HepG2 (cell line): Measurements from ENCODE around the gene BEND3. TPM values are rescaled to one million over a fixed set of nuclear protein-coding genes. Genes with fewer than 3 reads are reported as not detected.

ENCODE experiments used
- AHR ChIP-seq: IDR thresholded peaks from 2 replicates; pipeline ENCODE4 v1.6.1; 2018; ENCODE audit warnings: missing genetic modification reagents, missing compliant biosample characterization
- HDAC1 ChIP-seq: sonication (generic); formaldehyde crosslinking; IDR thresholded peaks from 2 replicates; pipeline ENCODE4 v1.5.1; 2020; ENCODE audit warnings: mild to moderate bottlenecking, missing genetic modification reagents
- KLF13 ChIP-seq: sonication (generic); formaldehyde crosslinking; IDR thresholded peaks from 2 replicates; pipeline ENCODE4 v1.4.0; 2020; ENCODE audit warnings: mild to moderate bottlenecking, missing genetic modification reagents
- SMAD1 ChIP-seq: sonication (generic); formaldehyde crosslinking; IDR thresholded peaks from 2 replicates; pipeline ENCODE4 v1.4.0; 2020; ENCODE audit warnings: missing genetic modification reagents, low read depth, mild to moderate bottlenecking, borderline replicate concordance
- TBX3 ChIP-seq: fragments of 450-650 bp; IDR thresholded peaks from 2 replicates; pipeline ENCODE4 v1.6.1; 2017; ENCODE audit warnings: antibody characterized with exemption, mild to moderate bottlenecking, inconsistent platforms, borderline replicate concordance
- ZNF138 ChIP-seq: sonication (generic); formaldehyde crosslinking; IDR thresholded peaks from 2 replicates; pipeline ENCODE4 v1.5.0; 2020; ENCODE audit warnings: mild to moderate bottlenecking, low read depth, missing genetic modification reagents
- ZNF329 ChIP-seq: sonication (generic); formaldehyde crosslinking; IDR thresholded peaks from 2 replicates; pipeline ENCODE4 v1.9.0; 2021; ENCODE audit warnings: low read depth, mild to moderate bottlenecking, missing genetic modification reagents
- ZNF335 ChIP-seq: sonication (generic); formaldehyde crosslinking; IDR thresholded peaks from 2 replicates; pipeline ENCODE4 v1.4.0; 2020; ENCODE audit warnings: missing genetic modification reagents
- ZNF550 ChIP-seq: sonication (generic); formaldehyde crosslinking; IDR thresholded peaks from 2 replicates; pipeline ENCODE4 v1.4.0; 2020; ENCODE audit warnings: mild to moderate bottlenecking, missing genetic modification reagents, borderline replicate concordance
- polyA plus RNA-seq, 8 experiments: library from polyadenylated mRNA; depleted of rRNA in 3 of 8; stranded (reverse) in 7 of 8; unstranded in 1 of 8; fragments of >200 nt; fragmentation: Illumina TruSeq in 4 of 8; extraction: Trizol in 4 of 8; gene quantifications; 2 replicates each; pipeline versions ENCODE4 v1.2.1 to v1.2.3, GENCODE V29; 2011 to 2016; ENCODE audit warnings: low read depth in 4 of 8, missing spikeins in 1 of 8, mixed read lengths in 1 of 8; ENCODE audit not compliant: insufficient read depth in 1 of 8
- total RNA-seq, 5 experiments: library from RNA; depleted of rRNA; stranded (reverse); fragments of >200 nt; fragmentation: Illumina TruSeq; extraction: Trizol; gene quantifications; 2 replicates each; pipeline ENCODE4 v1.2.3, GENCODE V29; 2016; ENCODE audit warnings: low read depth in 1 of 5
- TF ChIP-seq, protein P1 (sequence below): sonication (generic); formaldehyde crosslinking; IDR thresholded peaks from 2 replicates; pipeline ENCODE4 v1.5.0; 2020; ENCODE audit warnings: mild to moderate bottlenecking, missing genetic modification reagents, borderline replicate concordance
- TF ChIP-seq, protein P2 (sequence below): sonication (generic); formaldehyde crosslinking; IDR thresholded peaks from 2 replicates; pipeline ENCODE4 v1.4.0; 2020; ENCODE audit warnings: low read depth, mild to moderate bottlenecking, missing genetic modification reagents
- TF ChIP-seq, protein P3 (sequence below): sonication (generic); formaldehyde crosslinking; IDR thresholded peaks from 2 replicates; pipeline ENCODE4 v1.8.1; 2023; ENCODE audit warnings: mild to moderate bottlenecking, moderate library complexity, missing genetic modification reagents
- TF ChIP-seq, protein P4 (sequence below): sonication (generic); formaldehyde crosslinking; IDR thresholded peaks from 2 replicates; pipeline ENCODE4 v1.5.1; 2020; ENCODE audit warnings: missing genetic modification reagents, mild to moderate bottlenecking, borderline replicate concordance
- TF ChIP-seq, protein P5 (sequence below): IDR thresholded peaks from 2 replicates; pipeline ENCODE4 v1.4.0; 2020; ENCODE audit warnings: mild to moderate bottlenecking, missing genetic modification reagents

The BEND3 gene
- total and polyA plus RNA-seq, 2 of the 13 experiments (the other 11 are each of a cell fraction or from before 2014, with no cell fraction given): 1.4 to 5.8 TPM

DNA sequence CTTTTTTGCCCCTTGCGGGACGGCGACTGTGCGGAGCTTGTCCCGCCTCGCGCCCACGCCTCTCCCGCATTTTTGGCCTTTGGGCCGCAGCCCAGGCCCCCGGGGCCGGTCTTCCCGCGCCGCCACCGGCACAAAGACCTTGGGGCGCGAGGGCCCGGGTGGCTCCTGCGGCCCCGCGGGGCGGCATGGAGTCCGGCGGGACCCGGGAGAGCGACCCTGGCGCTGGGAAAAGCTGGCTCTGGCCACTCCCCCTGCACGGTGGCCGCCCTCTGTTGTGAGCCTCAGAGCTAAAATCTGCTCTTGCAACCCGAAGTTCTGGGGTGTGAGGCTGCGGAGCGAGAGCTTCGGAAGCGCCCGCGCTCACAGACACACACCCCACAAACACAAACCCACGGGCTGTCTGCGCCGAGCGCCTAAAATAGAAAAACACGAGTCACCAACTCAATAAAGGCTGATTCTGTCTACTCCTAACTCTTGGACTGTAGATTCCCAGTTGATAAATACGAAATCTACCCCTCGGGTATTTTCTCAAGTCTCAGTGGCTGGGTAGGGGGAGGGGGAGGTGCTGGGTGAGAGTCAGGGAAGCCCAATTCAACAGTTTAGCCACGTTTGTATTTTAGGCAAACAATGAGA is 496 bp upstream of the BEND3 start (continued):
- TF ChIP-seq, protein P1, sequence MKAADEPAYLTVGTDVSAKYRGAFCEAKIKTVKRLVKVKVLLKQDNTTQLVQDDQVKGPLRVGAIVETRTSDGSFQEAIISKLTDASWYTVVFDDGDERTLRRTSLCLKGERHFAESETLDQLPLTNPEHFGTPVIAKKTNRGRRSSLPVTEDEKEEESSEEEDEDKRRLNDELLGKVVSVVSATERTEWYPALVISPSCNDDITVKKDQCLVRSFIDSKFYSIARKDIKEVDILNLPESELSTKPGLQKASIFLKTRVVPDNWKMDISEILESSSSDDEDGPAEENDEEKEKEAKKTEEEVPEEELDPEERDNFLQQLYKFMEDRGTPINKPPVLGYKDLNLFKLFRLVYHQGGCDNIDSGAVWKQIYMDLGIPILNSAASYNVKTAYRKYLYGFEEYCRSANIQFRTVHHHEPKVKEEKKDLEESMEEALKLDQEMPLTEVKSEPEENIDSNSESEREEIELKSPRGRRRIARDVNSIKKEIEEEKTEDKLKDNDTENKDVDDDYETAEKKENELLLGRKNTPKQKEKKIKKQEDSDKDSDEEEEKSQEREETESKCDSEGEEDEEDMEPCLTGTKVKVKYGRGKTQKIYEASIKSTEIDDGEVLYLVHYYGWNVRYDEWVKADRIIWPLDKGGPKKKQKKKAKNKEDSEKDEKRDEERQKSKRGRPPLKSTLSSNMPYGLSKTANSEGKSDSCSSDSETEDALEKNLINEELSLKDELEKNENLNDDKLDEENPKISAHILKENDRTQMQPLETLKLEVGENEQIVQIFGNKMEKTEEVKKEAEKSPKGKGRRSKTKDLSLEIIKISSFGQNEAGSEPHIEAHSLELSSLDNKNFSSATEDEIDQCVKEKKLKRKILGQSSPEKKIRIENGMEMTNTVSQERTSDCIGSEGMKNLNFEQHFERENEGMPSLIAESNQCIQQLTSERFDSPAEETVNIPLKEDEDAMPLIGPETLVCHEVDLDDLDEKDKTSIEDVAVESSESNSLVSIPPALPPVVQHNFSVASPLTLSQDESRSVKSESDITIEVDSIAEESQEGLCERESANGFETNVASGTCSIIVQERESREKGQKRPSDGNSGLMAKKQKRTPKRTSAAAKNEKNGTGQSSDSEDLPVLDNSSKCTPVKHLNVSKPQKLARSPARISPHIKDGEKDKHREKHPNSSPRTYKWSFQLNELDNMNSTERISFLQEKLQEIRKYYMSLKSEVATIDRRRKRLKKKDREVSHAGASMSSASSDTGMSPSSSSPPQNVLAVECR (CRISPR knock-in tag): peak; percentile 62; the same call in 1 of the 2 replicates
- TF ChIP-seq KLF13 (CRISPR knock-in tag): no peak
- peak; percentile 62; the same call in 1 of the 2 replicates for TF ChIP-seq HDAC1 (CRISPR knock-in tag)
- no peak for TF ChIP-seq TBX3
- TF ChIP-seq ZNF335 (CRISPR knock-in tag): peak; percentile 68; the same call in 1 of the 2 replicates
- TF ChIP-seq, protein P2, sequence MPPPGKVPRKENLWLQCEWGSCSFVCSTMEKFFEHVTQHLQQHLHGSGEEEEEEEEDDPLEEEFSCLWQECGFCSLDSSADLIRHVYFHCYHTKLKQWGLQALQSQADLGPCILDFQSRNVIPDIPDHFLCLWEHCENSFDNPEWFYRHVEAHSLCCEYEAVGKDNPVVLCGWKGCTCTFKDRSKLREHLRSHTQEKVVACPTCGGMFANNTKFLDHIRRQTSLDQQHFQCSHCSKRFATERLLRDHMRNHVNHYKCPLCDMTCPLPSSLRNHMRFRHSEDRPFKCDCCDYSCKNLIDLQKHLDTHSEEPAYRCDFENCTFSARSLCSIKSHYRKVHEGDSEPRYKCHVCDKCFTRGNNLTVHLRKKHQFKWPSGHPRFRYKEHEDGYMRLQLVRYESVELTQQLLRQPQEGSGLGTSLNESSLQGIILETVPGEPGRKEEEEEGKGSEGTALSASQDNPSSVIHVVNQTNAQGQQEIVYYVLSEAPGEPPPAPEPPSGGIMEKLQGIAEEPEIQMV (CRISPR knock-in tag): peak; percentile 40; the same call in 1 of the 2 replicates
- TF ChIP-seq, protein P3, sequence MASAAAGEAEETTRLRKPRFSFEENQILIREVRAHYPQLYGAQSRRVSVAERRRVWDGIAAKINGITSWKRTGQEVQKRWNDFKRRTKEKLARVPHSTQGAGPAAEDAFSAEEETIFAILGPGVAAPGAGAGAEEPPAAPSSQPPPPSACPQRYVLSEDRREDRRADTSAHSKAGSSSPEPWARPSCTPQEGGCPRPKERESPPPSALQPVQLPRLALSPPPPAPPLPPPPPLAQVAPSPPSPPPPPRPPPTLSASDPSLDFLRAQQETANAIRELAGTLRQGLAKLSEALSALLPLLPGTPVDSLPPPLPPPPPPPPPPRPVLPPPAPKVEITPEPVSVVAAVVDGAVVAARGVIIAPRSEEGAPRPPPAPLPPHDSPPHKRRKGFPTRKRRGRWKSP (CRISPR knock-in tag): peak; percentile 76; the same call in 1 of the 2 replicates
- no peak for TF ChIP-seq ZNF138 (CRISPR knock-in tag)
- TF ChIP-seq, protein P4, sequence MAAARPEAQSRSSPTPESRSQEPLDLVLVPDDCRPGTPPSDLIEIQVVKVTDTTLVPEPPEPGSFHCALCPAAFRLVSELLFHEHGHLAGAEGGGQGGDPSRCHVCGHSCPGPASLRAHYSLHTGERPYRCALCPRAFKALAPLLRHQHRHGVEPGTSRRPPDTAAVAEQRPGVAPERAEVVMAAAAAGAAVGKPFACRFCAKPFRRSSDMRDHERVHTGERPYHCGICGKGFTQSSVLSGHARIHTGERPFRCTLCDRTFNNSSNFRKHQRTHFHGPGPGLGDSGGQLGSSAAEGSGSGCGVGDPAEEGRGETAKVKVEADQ (CRISPR knock-in tag): peak; percentile 28; the same call in 1 of the 2 replicates
- TF ChIP-seq, protein P5, sequence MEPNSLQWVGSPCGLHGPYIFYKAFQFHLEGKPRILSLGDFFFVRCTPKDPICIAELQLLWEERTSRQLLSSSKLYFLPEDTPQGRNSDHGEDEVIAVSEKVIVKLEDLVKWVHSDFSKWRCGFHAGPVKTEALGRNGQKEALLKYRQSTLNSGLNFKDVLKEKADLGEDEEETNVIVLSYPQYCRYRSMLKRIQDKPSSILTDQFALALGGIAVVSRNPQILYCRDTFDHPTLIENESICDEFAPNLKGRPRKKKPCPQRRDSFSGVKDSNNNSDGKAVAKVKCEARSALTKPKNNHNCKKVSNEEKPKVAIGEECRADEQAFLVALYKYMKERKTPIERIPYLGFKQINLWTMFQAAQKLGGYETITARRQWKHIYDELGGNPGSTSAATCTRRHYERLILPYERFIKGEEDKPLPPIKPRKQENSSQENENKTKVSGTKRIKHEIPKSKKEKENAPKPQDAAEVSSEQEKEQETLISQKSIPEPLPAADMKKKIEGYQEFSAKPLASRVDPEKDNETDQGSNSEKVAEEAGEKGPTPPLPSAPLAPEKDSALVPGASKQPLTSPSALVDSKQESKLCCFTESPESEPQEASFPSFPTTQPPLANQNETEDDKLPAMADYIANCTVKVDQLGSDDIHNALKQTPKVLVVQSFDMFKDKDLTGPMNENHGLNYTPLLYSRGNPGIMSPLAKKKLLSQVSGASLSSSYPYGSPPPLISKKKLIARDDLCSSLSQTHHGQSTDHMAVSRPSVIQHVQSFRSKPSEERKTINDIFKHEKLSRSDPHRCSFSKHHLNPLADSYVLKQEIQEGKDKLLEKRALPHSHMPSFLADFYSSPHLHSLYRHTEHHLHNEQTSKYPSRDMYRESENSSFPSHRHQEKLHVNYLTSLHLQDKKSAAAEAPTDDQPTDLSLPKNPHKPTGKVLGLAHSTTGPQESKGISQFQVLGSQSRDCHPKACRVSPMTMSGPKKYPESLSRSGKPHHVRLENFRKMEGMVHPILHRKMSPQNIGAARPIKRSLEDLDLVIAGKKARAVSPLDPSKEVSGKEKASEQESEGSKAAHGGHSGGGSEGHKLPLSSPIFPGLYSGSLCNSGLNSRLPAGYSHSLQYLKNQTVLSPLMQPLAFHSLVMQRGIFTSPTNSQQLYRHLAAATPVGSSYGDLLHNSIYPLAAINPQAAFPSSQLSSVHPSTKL: peak; percentile 36; the same call in 1 of the 2 replicates
- no peak for TF ChIP-seq ZNF329 (CRISPR knock-in tag)
- TF ChIP-seq AHR (CRISPR knock-in tag): 0 out of 2 replicates have a peak, but pooled peaks have one; percentile 58
- TF ChIP-seq ZNF550 (CRISPR knock-in tag): no peak
- no peak for TF ChIP-seq SMAD1
